Spinal cord (tissue), 10 donors: ENCODE data around the gene MYD88. TPM values are rescaled to one million over a fixed set of nuclear protein-coding genes. Genes with fewer than 3 reads are reported as not detected.

Experiments
- DNase-seq, 6 donors: peaks; one replicate each; pipeline versions ENCODE4 v3.0.0 to v3.0.0-alpha.2; 2013 to 2015; ENCODE audit warnings: low spot score in 6 of 6, low read depth in 4 of 6
- H3K27ac ChIP-seq: one replicate; pipeline ENCODE4 v1.5.1; 2013; ENCODE audit warnings: low read depth, low read length, control low read depth
- H3K27me3 ChIP-seq: one replicate; pipeline ENCODE4 v1.6.1; 2013; ENCODE audit warnings: low read length; ENCODE audit not compliant: control insufficient read depth, insufficient read depth
- H3K36me3 ChIP-seq: one replicate; pipeline ENCODE4 v1.6.1; 2013; ENCODE audit warnings: low read length; ENCODE audit not compliant: control insufficient read depth, insufficient read depth
- H3K4me1 ChIP-seq: one replicate; pipeline ENCODE4 v1.6.1; 2013; ENCODE audit warnings: low read length; ENCODE audit not compliant: control insufficient read depth, insufficient read depth
- H3K4me3 ChIP-seq: one replicate; pipeline ENCODE4 v1.5.1; 2013; ENCODE audit warnings: low read depth, low read length, control low read depth
- H3K9me3 ChIP-seq: one replicate; pipeline ENCODE4 v1.6.1; 2013; ENCODE audit warnings: low read length; ENCODE audit not compliant: control insufficient read depth, insufficient read depth
- WGBS: methylation state at CpG from one replicate; pipeline ENCODE4 v1.1.5; 2013; ENCODE audit warnings: missing lambda C conversion rate; ENCODE audit not compliant: insufficient coverage; 5-methylcytosine and 5-hydroxymethylcytosine counted together
- polyA plus RNA-seq, 2 donors: library from polyadenylated mRNA; unstranded; fragments of 120-200 nt; gene quantifications; one replicate each; pipeline ENCODE4 v1.2.1, GENCODE V29; 2013; ENCODE audit not compliant: insufficient read length in 2 of 2
- total RNA-seq, 2 donors: library from RNA; depleted of rRNA in 1 of 2; stranded (reverse); fragments of 120-200 nt in 1 of 2; fragments of >200 nt in 1 of 2; gene quantifications; one replicate each; pipeline versions ENCODE4 v1.2.3 to v1.2.4, GENCODE V29; 2013 to 2014
- donor health status: healthy.

The MYD88 gene
- total and polyA plus RNA-seq, 4 donors = 5.1 to 22.2 (median 15.4) TPM

DNA sequence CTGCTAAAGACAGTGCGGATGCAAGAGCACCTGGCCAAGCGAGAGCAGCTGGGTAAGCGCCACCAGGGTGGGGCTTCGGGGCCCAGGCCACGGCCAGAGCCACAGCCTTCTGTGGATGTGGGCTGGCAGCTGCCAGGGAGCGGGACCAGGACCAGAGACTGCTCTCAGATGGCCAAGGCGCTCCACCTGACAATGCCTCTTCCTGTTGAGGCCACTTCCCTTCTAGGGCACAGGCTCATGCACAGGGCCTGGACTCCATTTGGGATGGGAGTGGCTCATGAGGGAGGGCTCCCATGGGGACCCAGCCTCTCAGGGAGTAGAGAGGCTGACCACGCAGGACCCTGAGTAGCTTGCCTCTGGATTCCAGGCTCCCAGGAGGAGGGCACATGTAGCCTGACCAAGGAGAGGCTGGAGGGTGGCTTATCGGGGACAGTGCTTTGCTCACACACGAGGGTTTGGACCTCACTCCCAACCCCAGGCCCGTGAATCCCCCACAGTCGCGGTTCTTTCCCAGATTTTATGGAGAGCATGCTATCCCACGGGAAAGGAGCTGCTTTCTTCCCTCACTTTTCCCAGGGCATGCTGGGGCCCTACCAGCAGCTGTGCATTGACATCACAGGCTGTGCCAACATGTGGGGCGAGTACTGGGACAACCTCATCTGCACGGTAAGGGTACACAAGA lies 26.6 kb upstream of the MYD88 start:
- Histone ChIP-seq H3K27ac (no peak overlapping the region), H3K36me3 (peaks cover 24% of the 10 kb centered on the region), H3K27me3 (no peaks in the 10 kb centered on the region), H3K4me1 (peaks cover under 1% of the 10 kb centered on the region), H3K9me3 (no peaks in the 10 kb centered on the region), H3K4me3 (no peak overlapping the region)
- DNase-seq = no peak
- 90% methylated on average over 16 of the region's 16 CpGs for WGBS

DNA sequence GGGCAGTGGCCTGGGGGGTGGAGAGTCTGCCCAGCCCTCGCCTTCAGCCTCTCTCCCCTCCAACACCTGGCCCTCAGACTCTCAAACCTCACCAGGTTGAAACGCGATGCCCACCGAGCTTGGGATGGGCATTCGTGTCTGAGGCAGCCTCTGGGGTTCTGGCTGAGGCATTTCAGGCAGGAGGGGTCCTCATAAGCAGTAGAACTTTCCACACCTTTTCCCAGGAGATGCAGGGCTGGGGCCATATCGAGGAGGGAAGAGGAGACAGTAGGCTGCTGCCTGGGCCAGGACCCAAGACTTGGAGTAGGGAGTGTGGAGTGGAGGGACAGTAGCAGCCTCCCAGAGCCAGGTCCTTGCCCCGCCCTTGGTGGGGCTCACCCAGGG lies 26.1 kb upstream of the MYD88 start:
- Histone ChIP-seq H3K4me3 (no peak overlapping the region), H3K27me3 (no peaks in the 10 kb centered on the region), H3K9me3 (no peaks in the 10 kb centered on the region), H3K27ac (no peak overlapping the region), H3K4me1 (peaks cover 6% of the 10 kb centered on the region), H3K36me3 (peaks cover 30% of the 10 kb centered on the region)
- no peak for DNase-seq
- WGBS = 92% methylated on average over 2 of the region's 7 CpGs

GRCh38 chr3:38114052-38114874 lies 24.2 kb upstream of the MYD88 start:
- no peaks in the 10 kb centered on the region for H3K9me3 ChIP-seq
- no peak for DNase-seq
- no peak overlapping the region for H3K4me3 ChIP-seq

GRCh38 chr3:38114875-38115644 lies 23.4 kb upstream of the MYD88 start:
- no peak overlapping the region for H3K4me3 ChIP-seq
- peaks cover 9% of the 10 kb centered on the region for H3K4me1 ChIP-seq
- no peak for DNase-seq
- H3K9me3 ChIP-seq = no peaks in the 10 kb centered on the region
- peaks cover 41% of the 10 kb centered on the region for H3K36me3 ChIP-seq
- 86% methylated on average over 12 of the region's 13 CpGs for WGBS
- H3K27me3 ChIP-seq = no peaks in the 10 kb centered on the region
- H3K27ac ChIP-seq = no peak overlapping the region

More at GRCh38 chr3:38114052-38114874, 24.2 kb upstream of the MYD88 start:
- Histone ChIP-seq H3K4me1 (peaks cover 9% of the 10 kb centered on the region), H3K27me3 (no peaks in the 10 kb centered on the region), H3K36me3 (peaks cover 39% of the 10 kb centered on the region), H3K27ac (no peak overlapping the region)
- WGBS = 94% methylated on average over 12 of the region's 13 CpGs

- H3K36me3 ChIP-seq = peaks cover 46% of the 10 kb centered on the region
- no peaks in the 10 kb centered on the region for H3K9me3 ChIP-seq
- 82% methylated on average over 8 of the region's 9 CpGs for WGBS
- no peak overlapping the region for H3K4me3 ChIP-seq
- no peak for DNase-seq
- no peak overlapping the region for H3K27ac ChIP-seq
- peaks cover 9% of the 10 kb centered on the region for H3K4me1 ChIP-seq
- no peaks in the 10 kb centered on the region for H3K27me3 ChIP-seq
These were observed 22.6 kb upstream of the MYD88 start for GRCh38 chr3:38115645-38116427.

- no peaks in the 10 kb centered on the region for H3K27me3 ChIP-seq
- no peak for DNase-seq
- no peak overlapping the region for H3K4me3 ChIP-seq
- peaks cover 9% of the 10 kb centered on the region for H3K4me1 ChIP-seq
- peaks cover 52% of the 10 kb centered on the region for H3K36me3 ChIP-seq
- H3K9me3 ChIP-seq = no peaks in the 10 kb centered on the region
- no peak overlapping the region for H3K27ac ChIP-seq
- WGBS = 95% methylated on average over 11 of the region's 12 CpGs
These were observed 21.8 kb upstream of the MYD88 start for GRCh38 chr3:38116471-38117162.

DNA sequence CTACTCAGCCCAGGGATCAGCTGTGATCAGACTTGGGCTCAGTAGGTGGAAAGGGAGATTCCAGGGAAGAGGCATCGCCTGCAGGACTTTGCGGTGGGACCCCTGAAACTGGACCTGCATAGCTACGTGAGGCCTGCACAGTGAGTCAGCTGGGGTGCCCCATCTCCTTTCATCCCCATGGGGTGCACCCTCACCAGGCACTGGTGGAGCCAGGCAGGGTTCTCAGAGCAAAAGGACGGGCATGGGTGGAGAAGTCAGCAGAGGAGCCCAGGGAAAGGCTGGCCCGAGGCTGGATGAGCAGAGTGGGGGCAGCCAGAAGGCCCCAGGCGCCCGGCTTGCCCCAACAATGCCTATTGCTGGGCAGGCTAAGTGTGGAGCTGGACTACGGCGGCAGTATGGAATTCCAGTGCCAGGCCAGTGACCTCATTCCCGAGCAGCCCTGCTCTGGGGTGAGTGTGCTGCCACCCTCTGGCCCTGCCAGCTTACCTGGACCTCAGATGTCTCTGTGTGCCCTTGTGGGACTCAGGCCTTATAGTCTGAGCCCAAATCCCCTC lies 21.2 kb upstream of the MYD88 start:
- Histone ChIP-seq H3K27me3 (no peaks in the 10 kb centered on the region), H3K9me3 (no peaks in the 10 kb centered on the region), H3K4me1 (peaks cover 9% of the 10 kb centered on the region), H3K4me3 (no peak overlapping the region), H3K27ac (no peak overlapping the region), H3K36me3 (peaks cover 57% of the 10 kb centered on the region)
- DNase-seq = no peak
- 76% methylated on average over 10 of the region's 10 CpGs for WGBS

- peak in 2 of 6 donors; percentile 20 to 39 for DNase-seq
- Histone ChIP-seq H3K36me3 (peaks cover 64% of the 10 kb centered on the region), H3K27me3 (no peaks in the 10 kb centered on the region), H3K27ac (no peak overlapping the region), H3K4me1 (peaks cover 9% of the 10 kb centered on the region), H3K4me3 (no peak overlapping the region), H3K9me3 (no peaks in the 10 kb centered on the region)
- WGBS = 58% methylated on average over 8 of the region's 11 CpGs
These were observed 20.6 kb upstream of the MYD88 start for GRCh38 chr3:38117748-38118420.
